ENCODE data around the gene POLR2F.

DNA sequence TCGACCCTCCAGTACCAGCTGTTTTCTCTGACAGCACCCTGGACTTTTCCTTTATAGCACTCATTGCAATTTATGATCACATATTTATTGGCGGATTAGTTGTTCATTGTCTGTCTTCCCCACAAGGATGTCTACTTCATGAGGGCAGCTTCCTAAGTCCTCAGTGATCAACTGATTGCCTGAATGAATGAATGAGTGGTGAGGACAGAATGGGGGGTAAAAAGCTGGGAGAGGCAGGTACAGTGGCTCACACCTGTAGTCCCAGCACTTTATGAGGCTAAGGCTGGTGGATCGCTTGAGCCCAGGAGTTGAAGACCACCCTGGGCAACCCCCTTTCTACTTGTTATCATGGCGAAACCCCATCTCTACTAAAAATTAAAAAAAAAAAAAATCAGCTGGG lies 42.0 kb downstream of the POLR2F start:
- TF ChIP-seq, protein P1, sequence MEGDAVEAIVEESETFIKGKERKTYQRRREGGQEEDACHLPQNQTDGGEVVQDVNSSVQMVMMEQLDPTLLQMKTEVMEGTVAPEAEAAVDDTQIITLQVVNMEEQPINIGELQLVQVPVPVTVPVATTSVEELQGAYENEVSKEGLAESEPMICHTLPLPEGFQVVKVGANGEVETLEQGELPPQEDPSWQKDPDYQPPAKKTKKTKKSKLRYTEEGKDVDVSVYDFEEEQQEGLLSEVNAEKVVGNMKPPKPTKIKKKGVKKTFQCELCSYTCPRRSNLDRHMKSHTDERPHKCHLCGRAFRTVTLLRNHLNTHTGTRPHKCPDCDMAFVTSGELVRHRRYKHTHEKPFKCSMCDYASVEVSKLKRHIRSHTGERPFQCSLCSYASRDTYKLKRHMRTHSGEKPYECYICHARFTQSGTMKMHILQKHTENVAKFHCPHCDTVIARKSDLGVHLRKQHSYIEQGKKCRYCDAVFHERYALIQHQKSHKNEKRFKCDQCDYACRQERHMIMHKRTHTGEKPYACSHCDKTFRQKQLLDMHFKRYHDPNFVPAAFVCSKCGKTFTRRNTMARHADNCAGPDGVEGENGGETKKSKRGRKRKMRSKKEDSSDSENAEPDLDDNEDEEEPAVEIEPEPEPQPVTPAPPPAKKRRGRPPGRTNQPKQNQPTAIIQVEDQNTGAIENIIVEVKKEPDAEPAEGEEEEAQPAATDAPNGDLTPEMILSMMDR (IDR thresholded peaks at IDR 0.05; ENCODE audit: poor library complexity, severe bottlenecking) = no peak
- TF ChIP-seq MXI1 (conservative IDR thresholded peaks at IDR 0.05; ENCODE audit: poor library complexity, severe bottlenecking) (no peak), TAF1 (IDR thresholded peaks at IDR 0.05; ENCODE audit: low read depth) (no peak), EZH2 (IDR thresholded peaks at IDR 0.05; ENCODE audit: borderline replicate concordance, insufficient read depth, low read length, poor library complexity, severe bottlenecking) (no peak)
- TF ChIP-seq, protein P2, sequence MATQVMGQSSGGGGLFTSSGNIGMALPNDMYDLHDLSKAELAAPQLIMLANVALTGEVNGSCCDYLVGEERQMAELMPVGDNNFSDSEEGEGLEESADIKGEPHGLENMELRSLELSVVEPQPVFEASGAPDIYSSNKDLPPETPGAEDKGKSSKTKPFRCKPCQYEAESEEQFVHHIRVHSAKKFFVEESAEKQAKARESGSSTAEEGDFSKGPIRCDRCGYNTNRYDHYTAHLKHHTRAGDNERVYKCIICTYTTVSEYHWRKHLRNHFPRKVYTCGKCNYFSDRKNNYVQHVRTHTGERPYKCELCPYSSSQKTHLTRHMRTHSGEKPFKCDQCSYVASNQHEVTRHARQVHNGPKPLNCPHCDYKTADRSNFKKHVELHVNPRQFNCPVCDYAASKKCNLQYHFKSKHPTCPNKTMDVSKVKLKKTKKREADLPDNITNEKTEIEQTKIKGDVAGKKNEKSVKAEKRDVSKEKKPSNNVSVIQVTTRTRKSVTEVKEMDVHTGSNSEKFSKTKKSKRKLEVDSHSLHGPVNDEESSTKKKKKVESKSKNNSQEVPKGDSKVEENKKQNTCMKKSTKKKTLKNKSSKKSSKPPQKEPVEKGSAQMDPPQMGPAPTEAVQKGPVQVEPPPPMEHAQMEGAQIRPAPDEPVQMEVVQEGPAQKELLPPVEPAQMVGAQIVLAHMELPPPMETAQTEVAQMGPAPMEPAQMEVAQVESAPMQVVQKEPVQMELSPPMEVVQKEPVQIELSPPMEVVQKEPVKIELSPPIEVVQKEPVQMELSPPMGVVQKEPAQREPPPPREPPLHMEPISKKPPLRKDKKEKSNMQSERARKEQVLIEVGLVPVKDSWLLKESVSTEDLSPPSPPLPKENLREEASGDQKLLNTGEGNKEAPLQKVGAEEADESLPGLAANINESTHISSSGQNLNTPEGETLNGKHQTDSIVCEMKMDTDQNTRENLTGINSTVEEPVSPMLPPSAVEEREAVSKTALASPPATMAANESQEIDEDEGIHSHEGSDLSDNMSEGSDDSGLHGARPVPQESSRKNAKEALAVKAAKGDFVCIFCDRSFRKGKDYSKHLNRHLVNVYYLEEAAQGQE (IDR thresholded peaks at IDR 0.05; ENCODE audit: borderline replicate concordance) = no peak
